Inflammatory macrophage treated with lipopolysaccharide for 1 hour (primary cell): ENCODE results near the gene DAP.

Experiments used
- DNase-seq, 2 donors: peaks; one replicate each; pipeline ENCODE4 v3.0.0-alpha.2; 2020 to 2022

DAP gene

GRCh38 chr5:10709409-10709808, 51.6 kb downstream of the DAP start:
- DNase-seq: no peak

GRCh38 chr5:10708189-10708944, 52.7 kb downstream of the DAP start:
- DNase-seq: no peak

- no peak for DNase-seq
Measured at GRCh38 chr5:10707198-10708142, 53.6 kb downstream of the DAP start.

DNA sequence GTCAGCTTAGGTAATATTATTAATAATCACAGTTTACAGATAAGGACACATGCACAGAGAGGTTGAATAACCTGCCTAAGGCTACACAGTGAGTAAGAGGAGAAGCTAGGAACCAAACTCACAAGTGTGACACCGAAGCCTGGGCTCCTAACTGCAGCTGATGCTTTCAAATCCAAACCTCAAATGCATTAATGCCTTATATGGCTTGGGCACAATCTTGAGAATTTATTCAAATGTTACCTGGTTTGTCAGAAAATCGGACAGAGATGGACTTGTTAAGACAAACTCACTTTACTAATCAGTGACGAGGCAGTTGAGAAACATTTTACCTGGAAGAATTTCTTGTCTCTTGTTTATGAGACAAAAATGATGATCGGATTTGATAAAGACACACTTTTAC, 54.7 kb downstream of the DAP start:
- no peak for DNase-seq

DNA sequence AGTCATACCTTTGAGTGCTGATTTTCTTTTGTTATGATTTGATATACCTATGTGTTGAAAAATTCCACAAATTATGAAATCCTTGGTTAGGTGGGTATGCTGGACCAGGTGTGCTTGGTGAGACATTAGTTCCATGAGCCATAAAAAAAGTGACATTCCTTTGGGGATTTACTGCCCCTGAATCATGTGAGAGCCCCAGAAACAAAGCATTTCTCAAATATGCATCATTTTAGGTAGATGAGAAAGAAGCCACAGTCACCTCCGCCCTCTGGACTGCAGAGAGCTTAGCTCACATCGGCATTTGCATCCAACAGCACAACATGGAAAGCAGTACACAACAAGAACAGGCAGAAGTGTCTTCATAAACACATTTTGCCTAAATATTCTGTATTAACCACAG, 55.3 kb downstream of the DAP start:
- no peak for DNase-seq

GRCh38 chr5:10704949-10705621, 55.9 kb downstream of the DAP start:
- peak; percentile 68 to 83 for DNase-seq

- no peak for DNase-seq
Measured at GRCh38 chr5:10703676-10704075, 57.4 kb downstream of the DAP start.

DNA sequence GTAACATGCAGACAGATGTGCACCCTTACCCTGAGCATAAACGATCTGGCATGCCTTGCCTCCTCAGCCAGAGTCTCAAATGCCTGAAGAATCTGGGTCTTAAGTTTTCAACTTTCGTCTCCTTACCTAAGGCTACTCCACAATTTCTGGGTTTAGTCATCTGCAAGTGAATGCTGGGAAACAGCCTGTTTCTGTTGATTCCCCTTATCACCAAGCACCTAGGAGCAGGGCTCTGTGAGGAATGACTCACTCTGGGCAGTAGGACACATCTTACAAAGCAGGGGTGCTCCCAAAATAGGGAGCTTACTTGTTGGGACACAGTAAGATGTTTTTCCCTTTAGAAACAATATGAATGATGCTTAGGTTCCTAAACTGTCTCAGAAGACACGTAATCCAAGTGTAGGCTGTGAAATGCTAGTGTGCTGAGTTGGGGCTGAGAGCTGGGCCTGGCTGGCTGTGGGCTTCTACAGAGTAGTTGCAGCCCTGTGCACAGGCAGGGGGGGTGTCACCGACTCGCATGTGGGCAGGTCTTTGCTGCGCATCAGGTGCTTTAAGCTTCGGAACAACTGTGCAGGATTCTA, 58.0 kb downstream of the DAP start:
- no peak for DNase-seq

GRCh38 chr5:10702040-10702629, 58.9 kb downstream of the DAP start:
- no peak for DNase-seq

DNA sequence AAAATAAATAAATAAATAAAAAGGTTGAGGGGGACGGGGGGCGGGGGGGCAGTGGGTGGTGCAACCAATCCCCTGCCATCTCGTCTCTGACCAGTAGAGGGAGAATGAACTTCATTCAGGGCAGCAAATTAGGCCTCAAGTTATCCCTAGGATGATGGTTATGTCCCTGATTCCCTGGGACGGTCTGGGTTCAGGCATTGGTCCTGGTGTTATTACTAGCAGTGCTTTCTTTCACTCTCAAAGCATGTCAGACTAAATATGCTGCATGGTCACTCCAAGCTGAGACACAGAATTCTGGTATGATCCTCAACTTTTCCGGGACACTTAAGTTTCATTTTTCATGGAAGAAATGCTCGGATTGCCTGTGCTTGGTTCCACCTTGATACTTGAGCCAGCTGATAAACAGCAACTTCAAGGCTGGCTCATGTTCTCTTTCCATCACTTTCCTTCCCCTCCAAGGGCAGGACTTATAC, 59.4 kb downstream of the DAP start:
- peak in 1 of 2 donors; percentile 59 for DNase-seq

DNA sequence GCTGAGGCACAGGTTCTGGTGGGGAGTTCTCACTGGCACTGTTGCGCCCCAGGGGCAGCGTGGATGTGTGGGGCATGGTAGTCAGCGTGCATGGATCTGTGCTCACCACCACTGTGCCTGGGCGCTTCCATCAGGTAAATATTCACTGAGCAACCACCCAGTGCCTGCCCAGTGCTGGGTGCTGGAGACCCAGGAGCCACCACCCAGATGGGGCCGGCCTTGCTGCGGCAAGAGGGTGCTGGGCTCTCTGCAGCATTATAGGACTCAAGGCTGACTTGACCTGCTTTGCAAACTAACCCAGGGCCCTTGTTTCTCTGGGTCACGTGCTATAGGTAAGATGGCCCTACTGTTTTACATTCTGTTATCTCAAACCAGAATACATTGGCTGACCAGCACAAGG, 60.5 kb downstream of the DAP start:
- DNase-seq: no peak

- DNase-seq: no peak
Measured at GRCh38 chr5:10699987-10700386, 61.0 kb downstream of the DAP start.

DNA sequence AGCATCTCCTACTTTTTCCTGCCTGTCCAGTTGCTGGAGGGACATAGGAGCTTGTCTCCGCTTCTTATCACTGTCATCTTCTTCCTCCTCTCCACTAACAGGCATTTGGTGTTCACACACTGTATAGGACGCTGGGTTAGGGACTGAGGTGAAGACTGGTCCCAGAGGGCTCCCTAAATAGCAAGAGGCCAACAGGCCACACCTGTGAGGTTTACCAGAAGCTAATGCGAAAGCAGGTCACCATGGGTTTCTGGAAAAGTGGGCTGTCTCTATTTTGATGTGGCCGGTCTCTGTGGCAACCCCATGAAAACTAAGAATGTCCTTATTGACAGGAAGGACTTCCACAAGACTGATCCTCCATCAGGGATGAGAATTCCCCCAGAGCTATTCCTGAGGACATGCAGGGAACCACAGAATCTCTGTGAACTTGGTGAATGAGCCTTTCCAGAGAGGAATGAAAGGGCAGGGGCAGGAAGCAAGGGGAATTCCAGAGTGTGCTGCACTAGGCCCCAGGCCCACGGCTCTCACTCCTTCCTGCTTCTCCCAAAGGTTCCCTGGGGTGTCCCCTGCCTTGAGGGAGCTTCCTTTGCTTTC, 61.7 kb downstream of the DAP start:
- DNase-seq: no peak

GRCh38 chr5:10695759-10696543, 65.1 kb downstream of the DAP start:
- no peak for DNase-seq

DNA sequence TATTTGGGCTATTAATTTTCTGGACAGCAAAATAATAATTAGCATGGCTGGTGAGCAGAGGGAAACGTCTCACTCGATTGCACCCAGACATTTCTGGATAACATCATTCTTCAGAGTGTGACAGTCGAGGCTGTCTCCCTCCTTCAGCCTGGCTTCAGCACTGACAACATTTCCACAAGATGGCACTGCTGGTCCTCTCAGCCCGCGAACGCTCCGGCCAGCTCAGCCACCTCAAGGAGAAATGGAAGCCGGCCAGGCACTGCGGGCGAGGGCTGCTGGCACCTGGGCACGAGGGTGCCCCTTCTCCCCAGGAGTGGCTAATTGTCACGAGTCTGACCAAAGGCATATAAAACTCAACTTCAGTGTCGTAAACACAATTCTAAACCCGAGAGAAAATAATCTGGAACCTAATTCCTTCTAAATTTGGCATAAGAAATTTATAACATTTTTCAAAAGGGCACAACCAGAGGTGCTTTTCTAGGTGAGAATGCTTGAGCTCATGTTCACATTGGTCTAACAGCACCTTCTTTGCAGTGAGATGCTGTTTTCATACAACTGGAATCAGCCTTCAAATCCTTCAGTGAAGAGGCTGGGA, 65.9 kb downstream of the DAP start:
- DNase-seq: peak; percentile 49 to 71

DNA sequence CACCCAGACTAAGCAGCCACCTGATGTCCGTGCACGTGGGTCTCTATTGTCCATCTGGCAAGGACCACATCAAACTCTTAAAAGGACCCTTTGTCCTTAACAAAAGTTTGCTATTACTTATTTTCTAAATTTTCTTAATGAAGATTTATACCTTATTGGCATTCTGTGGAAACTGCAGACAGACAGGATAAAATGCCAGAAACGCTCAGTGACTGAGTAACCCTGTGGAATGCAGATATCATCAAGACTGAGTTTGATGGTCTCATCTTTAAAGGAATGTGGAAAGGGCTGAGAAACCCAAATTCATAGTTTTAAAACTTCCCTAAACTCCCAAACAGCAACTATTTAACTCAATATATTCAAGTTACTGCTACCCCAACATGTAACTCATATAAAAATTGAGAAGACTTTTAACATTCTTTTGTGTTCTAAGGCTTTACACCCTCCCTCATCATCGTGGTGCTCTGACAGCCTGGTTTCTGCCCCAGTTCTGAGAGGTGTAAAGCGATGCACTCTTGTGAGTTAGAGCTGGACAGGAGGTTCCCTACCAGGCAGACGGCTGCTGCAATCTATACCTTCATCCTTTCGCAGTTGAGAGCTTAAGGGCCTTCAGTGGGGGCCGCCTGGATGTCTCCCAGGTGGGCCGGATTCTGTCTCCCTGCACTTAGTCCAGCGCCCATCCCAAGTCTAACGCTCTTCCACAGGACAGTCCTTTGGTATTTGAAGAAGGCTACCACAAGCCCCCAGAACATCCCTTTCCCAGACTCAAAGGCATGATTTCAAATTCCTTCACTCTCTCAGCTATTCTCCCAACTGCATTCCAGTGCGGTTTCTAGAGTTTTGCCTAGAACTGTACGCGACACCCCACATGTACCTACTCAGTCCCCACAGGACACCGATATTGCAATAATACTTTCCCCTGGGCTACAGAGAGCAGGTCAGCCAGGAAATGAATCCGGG, 68.9 kb downstream of the DAP start:
- DNase-seq: no peak

- DNase-seq: no peak
Measured at GRCh38 chr5:10690460-10691440, 70.3 kb downstream of the DAP start.

GRCh38 chr5:10689391-10690081, 71.5 kb downstream of the DAP start:
- DNase-seq: peak in 1 of 2 donors; percentile 40
